ENCODE data around the gene AATF.

DNA sequence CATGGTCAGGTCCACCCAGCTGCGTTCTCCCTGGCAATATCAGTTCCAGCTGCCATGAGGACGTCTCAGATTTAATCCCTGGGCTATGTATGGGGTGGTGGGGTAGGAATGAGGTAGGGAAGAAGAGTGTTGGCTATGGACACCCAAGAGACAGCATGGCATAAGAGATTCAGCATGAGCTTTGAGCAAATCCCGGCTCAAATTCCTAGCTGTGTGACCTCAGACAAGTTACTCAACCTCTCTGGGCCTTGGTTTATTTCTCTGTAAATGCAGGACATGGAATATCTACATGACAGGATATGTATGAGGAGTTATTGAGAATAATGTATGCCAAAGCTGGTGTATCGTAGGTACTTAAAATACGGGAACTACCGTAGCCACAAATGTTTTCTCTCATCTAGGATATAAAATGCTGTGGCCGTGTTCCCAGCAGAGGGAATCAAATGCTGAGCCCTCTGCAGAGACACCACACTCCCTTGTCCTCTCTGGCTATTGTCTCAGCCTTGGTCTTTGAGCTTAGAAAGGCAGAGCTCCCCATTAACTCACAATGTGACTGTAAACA is 29.3 kb upstream of the AATF start:
- TF ChIP-seq EZH2 (IDR thresholded peaks at IDR 0.05; ENCODE audit: insufficient read depth, poor library complexity, severe bottlenecking) (no peak), EZH2phosphoT487 (IDR thresholded peaks at IDR 0.05; ENCODE audit: insufficient read depth, low read depth) (no peak)
